ENCODE data around the gene TMEM131L. TPM values are rescaled to one million over a fixed set of nuclear protein-coding genes. Genes with fewer than 3 reads are reported as not detected.
"Not testable (repeated sequence)": the region's sequence is repeated elsewhere in the genome, so short reads cannot be mapped to it uniquely, and the experiment has no call there.

TMEM131L gene
- total and polyA plus RNA-seq, 3 donors from 2014 or later = 9.1 to 15.0 (median 12.6) TPM

- Histone ChIP-seq H3K27ac (peak overlapping the region in 1 of 2 donors; percentile 41), H3K9me3 (no peaks in the 10 kb centered on the region), H3K4me1 (no peaks in the 10 kb centered on the region), H3K36me3 (ENCODE audit: low read depth, missing control alignments) (no peaks in the 10 kb centered on the region), H3K27me3 (no peaks in the 10 kb centered on the region), H3K4me3 (no peak overlapping the region)
- intact Hi-C loops (cut with DNase I; ENCODE audit: low total_unique reads) = no loop called here
- TF ChIP-seq CTCF (IDR thresholded peaks at IDR 0.05) = no peak
- no peak for TF ChIP-seq POLR2A (IDR thresholded peaks at IDR 0.05)
- no peak for DNase-seq
- WGBS, 2 donors = 59 to 62% methylated on average over 4 of the region's 4 CpGs
These were observed 188.9 kb downstream of the TMEM131L start for GRCh38 chr4:153655002-153655541.

- DNase-seq = no peak
- 78 to 81% methylated on average over 4 of the region's 4 CpGs for WGBS, 2 donors
- no peak overlapping the region for H3K4me3 ChIP-seq
These were observed 189.8 kb downstream of the TMEM131L start for GRCh38 chr4:153655928-153656327.

GRCh38 chr4:153661215-153661822 is 195.2 kb downstream of the TMEM131L start:
- no peaks in the 10 kb centered on the region for H3K9me3 ChIP-seq
- no peak overlapping the region for H3K4me3 ChIP-seq
- DNase-seq = no peak
- H3K27me3 ChIP-seq = no peaks in the 10 kb centered on the region
- H3K27ac ChIP-seq = peak overlapping the region in 1 of 2 donors; percentile 39
- no peaks in the 10 kb centered on the region for H3K36me3 ChIP-seq (ENCODE audit: low read depth, missing control alignments)
- no peaks in the 10 kb centered on the region for H3K4me1 ChIP-seq
- 85 to 88% methylated on average over 6 of the region's 6 CpGs for WGBS, 2 donors
- TF ChIP-seq POLR2A (IDR thresholded peaks at IDR 0.05) = no peak
- TF ChIP-seq CTCF (IDR thresholded peaks at IDR 0.05) = no peak
- intact Hi-C loops (cut with DNase I; ENCODE audit: low total_unique reads) = no loop called here

More at GRCh38 chr4:153655928-153656327, 189.8 kb downstream of the TMEM131L start:
- Histone ChIP-seq H3K27ac (peak overlapping the region in 1 of 2 donors; percentile 59), H3K36me3 (ENCODE audit: low read depth, missing control alignments) (no peaks in the 10 kb centered on the region), H3K27me3 (no peaks in the 10 kb centered on the region), H3K9me3 (no peaks in the 10 kb centered on the region), H3K4me1 (no peaks in the 10 kb centered on the region)
- TF ChIP-seq POLR2A (IDR thresholded peaks at IDR 0.05) (no peak), CTCF (IDR thresholded peaks at IDR 0.05) (no peak)
- intact Hi-C loops (cut with DNase I; ENCODE audit: low total_unique reads) = no loop called here

- Histone ChIP-seq H3K4me1 (no peaks in the 10 kb centered on the region), H3K27me3 (no peaks in the 10 kb centered on the region), H3K9me3 (no peaks in the 10 kb centered on the region), H3K4me3 (no peak overlapping the region), H3K36me3 (ENCODE audit: low read depth, missing control alignments) (no peaks in the 10 kb centered on the region), H3K27ac (no peak overlapping the region)
- no peak for DNase-seq
- intact Hi-C loops (cut with DNase I; ENCODE audit: low total_unique reads) = no loop called here
- WGBS, 2 donors = 88 to 98% methylated on average over 1 of the region's 1 CpG
- TF ChIP-seq POLR2A (IDR thresholded peaks at IDR 0.05) (no peak), CTCF (IDR thresholded peaks at IDR 0.05) (no peak)
These were observed 195.7 kb downstream of the TMEM131L start for GRCh38 chr4:153661908-153662307.

GRCh38 chr4:153663667-153664066 is 197.5 kb downstream of the TMEM131L start:
- intact Hi-C loops (cut with DNase I; ENCODE audit: low total_unique reads) = no loop called here
- Histone ChIP-seq H3K4me1 (no peaks in the 10 kb centered on the region), H3K9me3 (no peaks in the 10 kb centered on the region), H3K27ac (no peak overlapping the region), H3K27me3 (no peaks in the 10 kb centered on the region), H3K4me3 (no peak overlapping the region), H3K36me3 (ENCODE audit: low read depth, missing control alignments) (no peaks in the 10 kb centered on the region)
- WGBS, 2 donors = 91 to 95% methylated on average over 1 of the region's 1 CpG
- DNase-seq = no peak
- TF ChIP-seq CTCF (IDR thresholded peaks at IDR 0.05) (no peak), POLR2A (IDR thresholded peaks at IDR 0.05) (no peak)

GRCh38 chr4:153666505-153666904 is 200.3 kb downstream of the TMEM131L start:
- H3K4me1 ChIP-seq; H3K27me3 ChIP-seq; H3K36me3 ChIP-seq (ENCODE audit: low read depth, missing control alignments); DNase-seq; H3K4me3 ChIP-seq; intact Hi-C loops (cut with DNase I; ENCODE audit: low total_unique reads); H3K9me3 ChIP-seq; H3K27ac ChIP-seq: not testable (repeated sequence)
- 57 to 64% methylated on average over 1 of the region's 1 CpG for WGBS, 2 donors

Measured in testis (tissue), 3 donors.